Neural cell (in vitro differentiated cells): ENCODE results near the gene RNF213. TPM values are rescaled to one million over a fixed set of nuclear protein-coding genes. Genes with fewer than 3 reads are reported as not detected.

Experiments used
- H2AFZ ChIP-seq: fragments of 200-600, 300-800 bp; sonication (generic), shearing (Covaris generic); 2 replicates; pipeline ENCODE4 v1.6.0; 2014; ENCODE audit warnings: low read depth, mild to moderate bottlenecking, antibody characterized with exemption, low read length, moderate library complexity
- H3F3A ChIP-seq: fragments of 200-600 bp; shearing (Covaris generic); 2 replicates; pipeline ENCODE4 v1.6.1; 2016; ENCODE audit warnings: mild to moderate bottlenecking, moderate library complexity, mixed read lengths, antibody characterized with exemption, low read length; ENCODE audit not compliant: insufficient read depth, poor library complexity, severe bottlenecking
- H3K27ac ChIP-seq: fragments of 200-600, 300-800 bp; sonication (generic), shearing (Covaris generic); 2 replicates; pipeline ENCODE4 v1.5.1; 2014; ENCODE audit warnings: mild to moderate bottlenecking, low read length, moderate library complexity
- H3K27me3 ChIP-seq: fragments of 300-800, 200-600 bp; sonication (generic), shearing (Covaris generic); 2 replicates; pipeline ENCODE4 v1.6.0; 2014; ENCODE audit warnings: mild to moderate bottlenecking, low read depth, low read length, moderate library complexity; ENCODE audit not compliant: insufficient read depth
- H3K36me3 ChIP-seq: fragments of 300-800, 200-600 bp; sonication (generic), shearing (Covaris generic); 2 replicates; pipeline ENCODE4 v1.5.1; 2014; ENCODE audit warnings: mild to moderate bottlenecking, antibody characterized with exemption, low read length, moderate library complexity; ENCODE audit not compliant: insufficient read depth
- H3K4me2 ChIP-seq: fragments of 300-800, 200-600 bp; sonication (generic), shearing (Covaris generic); 2 replicates; pipeline ENCODE4 v1.6.0; 2014; ENCODE audit warnings: mild to moderate bottlenecking, low read length
- H3K4me3 ChIP-seq: fragments of 300-800, 200-600 bp; sonication (generic), shearing (Covaris generic); 2 replicates; pipeline ENCODE4 v1.5.1; 2014; ENCODE audit warnings: mild to moderate bottlenecking, low read length, moderate library complexity
- H3K79me2 ChIP-seq: fragments of 200-600 bp; shearing (Covaris generic); replicated peaks from 2 replicates; pipeline ENCODE4 v1.6.0; 2014; ENCODE audit warnings: mild to moderate bottlenecking, low read length, moderate library complexity; ENCODE audit not compliant: insufficient read depth
- H3K9ac ChIP-seq: fragments of 300-800, 200-600 bp; sonication (generic), shearing (Covaris generic); 2 replicates; pipeline ENCODE4 v1.6.1; 2016; ENCODE audit warnings: mild to moderate bottlenecking, low read length, mixed read lengths
- H3K9me2 ChIP-seq: fragments of 200-600 bp; shearing (Covaris generic); 2 replicates; pipeline ENCODE4 v1.6.1; 2016; ENCODE audit warnings: mild to moderate bottlenecking, low read length, mixed read lengths; ENCODE audit not compliant: insufficient read depth
- H3K9me3 ChIP-seq: fragments of 200-600, 300-800 bp; sonication (generic), shearing (Covaris generic); 2 replicates; pipeline ENCODE4 v1.6.1; 2016; ENCODE audit warnings: mild to moderate bottlenecking, mixed run types, low read length, moderate library complexity, mixed read lengths
- H4K20me1 ChIP-seq: fragments of 200-600 bp; shearing (Covaris generic); 2 replicates; pipeline ENCODE4 v1.6.1; 2016; ENCODE audit warnings: mild to moderate bottlenecking, mixed run types; ENCODE audit not compliant: insufficient read depth
- EP300 ChIP-seq: fragments of 450-650 bp; conservative IDR thresholded peaks from 2 replicates; pipeline ENCODE4 v1.6.1; 2014; ENCODE audit warnings: antibody characterized with exemption, mild to moderate bottlenecking, moderate library complexity; ENCODE audit not compliant: poor library complexity, severe bottlenecking
- EZH2 ChIP-seq: fragments of 200-600, 300-800 bp; shearing (Covaris generic), sonication (generic); IDR thresholded peaks from 2 replicates; pipeline ENCODE4 v1.6.1; 2014; ENCODE audit warnings: antibody characterized with exemption, low read length, borderline replicate concordance, mild to moderate bottlenecking; ENCODE audit not compliant: insufficient read depth, poor library complexity, severe bottlenecking
- MXI1 ChIP-seq: fragments of 450-650 bp; conservative IDR thresholded peaks from 2 replicates; pipeline ENCODE4 v1.6.1; 2014; ENCODE audit warnings: antibody characterized with exemption, mild to moderate bottlenecking; ENCODE audit not compliant: poor library complexity, severe bottlenecking
- POLR2AphosphoS5 ChIP-seq: IDR thresholded peaks from 2 replicates; pipeline ENCODE4 v1.6.1; 2012
- RAD21 ChIP-seq: fragments of 450-650 bp; conservative IDR thresholded peaks from 2 replicates; pipeline ENCODE4 v1.6.1; 2014; ENCODE audit warnings: antibody characterized with exemption, mild to moderate bottlenecking, moderate library complexity
- REST ChIP-seq: IDR thresholded peaks from 2 replicates; pipeline ENCODE4 v1.6.1; 2012; ENCODE audit warnings: borderline replicate concordance
- SMC3 ChIP-seq: fragments of 450-650 bp; conservative IDR thresholded peaks from 2 replicates; pipeline ENCODE4 v1.6.1; 2014; ENCODE audit warnings: antibody characterized with exemption, mild to moderate bottlenecking, moderate library complexity; ENCODE audit not compliant: poor library complexity
- TAF1 ChIP-seq: IDR thresholded peaks from 2 replicates; pipeline ENCODE4 v1.6.1; 2012; ENCODE audit warnings: low read depth
- polyA plus RNA-seq: library from polyadenylated mRNA; depleted of rRNA; stranded (reverse); fragments of >200 nt; gene quantifications from 2 replicates; pipeline ENCODE4 v1.2.3, GENCODE V29; 2014
- TF ChIP-seq, protein P1 (sequence below): fragments of 450-650 bp; IDR thresholded peaks from 2 replicates; pipeline ENCODE4 v1.5.1; 2014; ENCODE audit warnings: antibody characterized with exemption, mild to moderate bottlenecking, moderate library complexity; ENCODE audit not compliant: poor library complexity, severe bottlenecking

RNF213 gene
- polyA plus RNA-seq, 1 donor from 2014 or later, result 1.5 TPM

DNA sequence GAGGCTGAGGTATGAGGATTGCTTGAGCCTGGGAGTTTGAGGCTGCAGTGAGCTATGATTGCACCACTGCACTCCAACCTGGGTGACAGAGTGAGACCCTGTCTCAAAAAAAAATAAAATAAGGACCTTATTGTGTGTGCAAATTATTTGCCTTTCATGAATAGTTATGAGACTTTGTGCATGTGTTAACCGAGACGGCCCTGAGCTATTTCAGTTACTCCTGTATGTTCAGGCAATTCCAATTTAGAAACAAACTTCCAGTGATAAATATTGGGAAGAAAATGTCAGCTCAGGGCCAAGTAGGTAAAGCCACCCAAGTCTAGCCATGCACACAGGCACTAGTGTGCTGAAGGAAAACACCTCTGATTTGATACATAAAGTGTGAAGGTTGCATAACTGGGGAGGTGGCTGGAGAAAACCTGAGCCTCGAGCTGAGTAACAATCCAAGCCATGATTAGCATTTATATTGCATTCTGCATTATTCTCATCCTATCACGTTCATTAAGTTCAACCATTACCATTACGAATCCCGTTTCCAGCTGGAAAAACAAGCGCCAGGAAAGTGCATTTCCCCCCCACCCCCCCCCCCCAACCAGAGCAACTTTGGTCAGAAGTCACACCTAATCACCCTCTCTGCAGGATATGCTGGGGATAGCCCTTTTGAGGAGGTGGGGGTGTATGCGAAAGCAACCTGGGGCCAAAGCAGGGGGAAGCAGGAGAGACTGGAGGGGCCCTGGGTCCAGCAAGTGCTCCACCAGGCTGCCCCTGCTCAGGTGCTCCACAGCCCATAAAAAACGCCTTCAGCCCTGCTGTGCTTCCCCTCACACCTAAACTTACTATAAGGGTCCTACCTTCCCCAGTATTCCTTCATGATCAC lies 135.7 kb downstream of the RNF213 start:
- H3K36me3 ChIP-seq, result no peaks in the 10 kb centered on the region
- H3K4me3 ChIP-seq, result no peak overlapping the region
- H3K4me2 ChIP-seq, result no peak overlapping the region
- no peaks in the 10 kb centered on the region for H3K9me2 ChIP-seq
- H2AFZ ChIP-seq, result no peak overlapping the region
- no peak overlapping the region for H3K27ac ChIP-seq
- H3K79me2 ChIP-seq, result no peaks in the 10 kb centered on the region
- no peaks in the 10 kb centered on the region for H3F3A ChIP-seq
- no peaks in the 10 kb centered on the region for H3K9me3 ChIP-seq
- TF ChIP-seq MXI1 (no peak), RAD21 (no peak), SMC3 (no peak), POLR2AphosphoS5 (no peak), EZH2 (no peak), EP300 (no peak), TAF1 (no peak), REST (no peak)
- TF ChIP-seq, protein P1, sequence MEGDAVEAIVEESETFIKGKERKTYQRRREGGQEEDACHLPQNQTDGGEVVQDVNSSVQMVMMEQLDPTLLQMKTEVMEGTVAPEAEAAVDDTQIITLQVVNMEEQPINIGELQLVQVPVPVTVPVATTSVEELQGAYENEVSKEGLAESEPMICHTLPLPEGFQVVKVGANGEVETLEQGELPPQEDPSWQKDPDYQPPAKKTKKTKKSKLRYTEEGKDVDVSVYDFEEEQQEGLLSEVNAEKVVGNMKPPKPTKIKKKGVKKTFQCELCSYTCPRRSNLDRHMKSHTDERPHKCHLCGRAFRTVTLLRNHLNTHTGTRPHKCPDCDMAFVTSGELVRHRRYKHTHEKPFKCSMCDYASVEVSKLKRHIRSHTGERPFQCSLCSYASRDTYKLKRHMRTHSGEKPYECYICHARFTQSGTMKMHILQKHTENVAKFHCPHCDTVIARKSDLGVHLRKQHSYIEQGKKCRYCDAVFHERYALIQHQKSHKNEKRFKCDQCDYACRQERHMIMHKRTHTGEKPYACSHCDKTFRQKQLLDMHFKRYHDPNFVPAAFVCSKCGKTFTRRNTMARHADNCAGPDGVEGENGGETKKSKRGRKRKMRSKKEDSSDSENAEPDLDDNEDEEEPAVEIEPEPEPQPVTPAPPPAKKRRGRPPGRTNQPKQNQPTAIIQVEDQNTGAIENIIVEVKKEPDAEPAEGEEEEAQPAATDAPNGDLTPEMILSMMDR, result no peak
- no peaks in the 10 kb centered on the region for H4K20me1 ChIP-seq
- H3K27me3 ChIP-seq, result no peaks in the 10 kb centered on the region
- H3K9ac ChIP-seq, result no peak overlapping the region

- Histone ChIP-seq H3K4me2 (no peak overlapping the region), H3K9me2 (no peaks in the 10 kb centered on the region), H4K20me1 (no peaks in the 10 kb centered on the region), H2AFZ (no peak overlapping the region), H3K36me3 (no peaks in the 10 kb centered on the region), H3K27ac (no peak overlapping the region), H3K9ac (no peak overlapping the region), H3K9me3 (no peaks in the 10 kb centered on the region), H3K79me2 (no peaks in the 10 kb centered on the region), H3F3A (no peaks in the 10 kb centered on the region), H3K27me3 (no peaks in the 10 kb centered on the region), H3K4me3 (no peak overlapping the region)
- TF ChIP-seq MXI1, result no peak
- no peak for TF ChIP-seq TAF1
- TF ChIP-seq SMC3, result no peak
- TF ChIP-seq REST, result no peak
- no peak for TF ChIP-seq RAD21
- no peak for TF ChIP-seq EZH2
- TF ChIP-seq EP300, result no peak
- TF ChIP-seq, protein P1, result no peak
- TF ChIP-seq POLR2AphosphoS5, result no peak
Measured at GRCh38 chr17:80397034-80397387, 136.4 kb downstream of the RNF213 start.
